HFFc6 (cell line): Measurements from ENCODE around the gene MSMP. TPM values are rescaled to one million over a fixed set of nuclear protein-coding genes. Genes with fewer than 3 reads are reported as not detected.

Experiments
- DNase-seq: peaks from one replicate; pipeline ENCODE4 v3.0.0-alpha.2; 2018
- H3K27ac Mint-ChIP-seq: 2 replicates; pipeline ENCODE4 v1.8.0; 2020; ENCODE audit warnings: mild to moderate bottlenecking, mixed read lengths
- H3K27me3 Mint-ChIP-seq: 2 replicates; pipeline ENCODE4 v1.8.0; 2021; ENCODE audit warnings: mild to moderate bottlenecking, moderate library complexity, mixed read lengths; ENCODE audit not compliant: insufficient read depth
- H3K36me3 Mint-ChIP-seq: 2 replicates; pipeline ENCODE4 v1.8.0; 2021; ENCODE audit warnings: low read depth, mixed read lengths
- H3K4me1 Mint-ChIP-seq: 2 replicates; pipeline ENCODE4 v1.8.0; 2020; ENCODE audit warnings: low read depth, mixed read lengths
- H3K4me3 Mint-ChIP-seq: 2 replicates; pipeline ENCODE4 v1.8.0; 2020; ENCODE audit warnings: mild to moderate bottlenecking, moderate library complexity, mixed read lengths
- H3K9me3 Mint-ChIP-seq: 2 replicates; pipeline ENCODE4 v1.8.0; 2020; ENCODE audit warnings: mild to moderate bottlenecking, mixed read lengths
- CTCF ChIP-seq: fragments of 200-600 bp; sonication (generic); IDR thresholded peaks from 2 replicates; pipeline ENCODE4 v1.5.0; 2021; ENCODE audit warnings: antibody characterized with exemption, mild to moderate bottlenecking
- total RNA-seq, 6 experiments: library from RNA; stranded (reverse); fragmentation: NEBNext Ultra II Directional; extraction: Animal tissue kit (Norgen Biotek cat#: 25700); gene quantifications; 2 replicates in 1 of 6; 3 replicates in 5 of 6; pipeline ENCODE4 v1.2.3, GENCODE V29; 2021

Gene MSMP
- total RNA-seq, 6 experiments from 2014 or later = not detected

DNA sequence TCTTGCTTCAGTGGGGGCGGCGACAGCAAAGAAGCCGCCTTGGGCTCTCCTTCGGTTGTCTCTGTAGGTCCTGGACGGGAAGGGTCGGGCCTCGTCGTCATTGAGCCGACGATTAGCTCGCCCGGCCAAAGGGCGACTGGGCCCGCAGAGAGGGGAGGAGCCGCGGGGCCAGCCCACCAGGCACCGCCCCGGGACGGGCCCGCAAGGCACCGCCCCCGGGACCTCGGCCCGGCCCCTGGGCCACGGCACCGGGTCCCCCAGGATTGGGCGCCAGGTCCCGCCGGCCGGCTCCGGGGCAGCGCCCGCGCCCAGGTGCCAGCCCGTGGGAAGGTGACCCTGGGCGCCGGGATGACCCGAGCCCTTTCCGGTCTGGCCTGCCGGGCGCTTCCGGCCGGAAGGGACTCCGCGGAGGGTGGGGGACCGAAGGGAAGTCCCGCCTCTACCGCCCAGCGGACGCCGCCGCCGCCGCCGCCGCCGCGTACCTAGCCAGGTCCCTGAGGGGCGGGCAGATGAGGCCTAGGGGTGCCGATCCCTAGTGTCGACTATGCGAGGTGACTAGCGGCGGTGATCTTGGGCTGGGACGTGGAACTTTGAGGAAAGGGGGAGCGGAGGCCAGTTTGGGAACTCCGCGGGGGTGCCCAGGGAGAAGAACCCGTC lies 5.1 kb downstream of the MSMP start, which contains the start of the genes GBA2 and RGP1:
GBA2 (minus strand) TSS at position 371 of the 657 bp plus-strand sequence. CDS start 524 bp downstream, outside the sequence.
RGP1 (plus strand) TSS at position 430 of the 657 bp plus-strand sequence. CDS start 469 bp downstream, outside the sequence.
- peak; percentile 52 for DNase-seq
- Mint-ChIP-seq H3K4me3 (peak within 1 kb of the TSS; percentile 92), H3K27ac (peak within 1 kb of the TSS; percentile 77), H3K4me1 (peaks cover 41% of the 10 kb centered on the region), H3K36me3 (peaks cover 46% of the 10 kb centered on the region), H3K27me3 (peaks cover 3% of the 10 kb centered on the region; the same call in 1 of the 2 replicates), H3K9me3 (no peaks in the 10 kb centered on the region)
- TF ChIP-seq CTCF = no peak

DNA sequence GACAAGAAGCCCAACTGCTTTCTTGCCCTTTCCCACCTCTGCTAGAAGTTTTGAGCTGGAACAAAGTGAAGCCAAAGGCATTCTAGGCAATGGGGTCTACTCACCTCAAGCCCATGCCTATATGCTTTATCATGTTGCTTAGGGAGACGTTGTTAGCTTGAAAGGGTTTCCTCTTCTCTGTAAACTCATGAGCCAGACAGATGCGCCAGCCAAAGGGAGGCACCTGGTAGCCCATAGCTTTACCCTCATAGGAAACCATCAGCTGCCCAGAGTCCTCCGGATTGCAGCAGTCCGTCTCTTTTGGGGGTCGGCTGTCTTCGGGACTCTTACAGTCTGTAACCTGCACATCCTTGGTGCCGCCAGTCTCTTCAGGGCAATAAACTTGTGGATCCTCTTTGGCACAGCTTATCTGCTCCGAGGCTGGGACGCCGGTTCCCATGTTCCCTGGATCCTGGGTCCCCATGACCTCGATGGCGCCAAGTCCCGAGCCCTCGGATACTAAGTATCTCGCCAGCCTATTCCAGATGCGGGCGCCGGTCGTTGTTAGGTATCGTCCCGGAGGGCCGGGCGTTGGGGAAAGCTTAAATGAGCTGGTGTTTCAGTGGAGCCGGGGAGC lies 5.7 kb downstream of the MSMP start:
- H3K27ac Mint-ChIP-seq = peak overlapping the region; percentile 77
- peaks cover 41% of the 10 kb centered on the region for H3K4me1 Mint-ChIP-seq

DNA sequence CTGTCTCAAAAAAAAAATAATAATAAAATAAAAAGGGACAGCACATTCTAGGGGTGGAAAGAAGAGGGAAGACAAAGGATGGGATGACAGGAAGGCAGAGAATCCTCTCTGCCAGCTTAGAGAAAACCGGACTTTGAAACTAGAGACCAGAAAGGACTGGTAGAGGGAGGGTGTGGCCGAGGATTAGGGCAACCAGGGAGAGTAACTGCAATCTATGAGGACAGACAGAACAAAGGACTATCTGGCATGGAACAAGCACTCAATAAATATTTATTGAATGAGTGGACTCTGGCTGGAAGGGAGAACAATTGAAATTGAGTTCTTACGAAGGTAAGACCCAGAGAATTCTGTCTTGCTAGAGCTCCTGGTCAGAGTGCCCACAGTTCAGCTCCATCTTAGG lies 7.5 kb downstream of the MSMP start:
- DNase-seq = no peak
- no peaks in the 10 kb centered on the region for H3K9me3 Mint-ChIP-seq
- no peak for TF ChIP-seq CTCF
- H3K4me1 Mint-ChIP-seq = peaks cover 41% of the 10 kb centered on the region
- peaks cover 3% of the 10 kb centered on the region for H3K27me3 Mint-ChIP-seq
- peak overlapping the region; percentile 77 for H3K27ac Mint-ChIP-seq
- peaks cover 34% of the 10 kb centered on the region for H3K36me3 Mint-ChIP-seq
- H3K4me3 Mint-ChIP-seq = peak overlapping the region; percentile 92

More for the DNA sequence above, 5.7 kb downstream of the MSMP start:
- no peak for DNase-seq
- H3K4me3 Mint-ChIP-seq = peak overlapping the region; percentile 92
- H3K9me3 Mint-ChIP-seq = no peaks in the 10 kb centered on the region
- H3K27me3 Mint-ChIP-seq = peaks cover 3% of the 10 kb centered on the region; the same call in 1 of the 2 replicates
- peaks cover 40% of the 10 kb centered on the region for H3K36me3 Mint-ChIP-seq
- TF ChIP-seq CTCF = no peak

GRCh38 chr9:35745569-35745968 lies 8.5 kb downstream of the MSMP start:
- H3K4me1 Mint-ChIP-seq = peaks cover 41% of the 10 kb centered on the region
- TF ChIP-seq CTCF = no peak
- no peak for DNase-seq
- no peaks in the 10 kb centered on the region for H3K9me3 Mint-ChIP-seq
- H3K27ac Mint-ChIP-seq = no peak overlapping the region
- peaks cover 31% of the 10 kb centered on the region for H3K36me3 Mint-ChIP-seq
- no peaks in the 10 kb centered on the region; the same call in none of the 2 replicates for H3K27me3 Mint-ChIP-seq
- peak overlapping the region; percentile 92 for H3K4me3 Mint-ChIP-seq

DNA sequence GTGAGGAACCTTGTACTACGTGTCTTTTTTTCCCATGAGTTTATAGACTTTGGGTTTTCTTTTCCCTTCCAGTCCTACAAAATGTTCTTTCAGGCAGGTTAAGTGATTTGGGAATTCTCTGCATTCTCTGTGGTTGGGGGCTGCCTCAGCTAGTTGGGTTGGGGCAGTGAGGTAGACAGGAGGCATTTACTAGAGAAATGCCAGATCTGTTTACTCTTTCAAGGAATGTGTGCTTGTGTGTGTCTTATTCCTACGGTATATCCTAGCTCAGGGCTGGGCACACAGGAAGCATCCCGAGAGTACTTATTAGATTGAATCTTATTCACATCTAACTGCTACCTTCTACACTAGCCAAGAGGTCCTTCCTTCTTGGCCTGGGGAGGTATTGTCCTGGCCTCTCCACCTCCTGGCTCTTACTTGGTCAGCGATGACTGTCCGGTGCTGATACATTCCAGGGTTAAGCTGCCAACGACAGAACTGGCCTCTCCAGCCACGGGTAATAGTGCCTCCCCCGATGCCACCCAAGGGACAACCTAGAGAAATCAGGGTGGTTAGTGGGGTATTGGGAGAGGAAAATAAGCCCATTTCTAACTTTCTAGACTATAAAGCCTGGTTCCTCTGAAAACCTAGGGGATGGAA lies 10.1 kb downstream of the MSMP start:
- Mint-ChIP-seq H3K9me3 (no peaks in the 10 kb centered on the region), H3K4me1 (peaks cover 31% of the 10 kb centered on the region), H3K36me3 (peaks cover 39% of the 10 kb centered on the region), H3K27me3 (no peaks in the 10 kb centered on the region; the same call in none of the 2 replicates), H3K27ac (peak overlapping the region; percentile 18; the same call in 1 of the 2 replicates), H3K4me3 (no peak overlapping the region)
- no peak for DNase-seq
- no peak for TF ChIP-seq CTCF
